SIG-M5 treated with dmso at 0.1 percent for 504 hours (cell line): ENCODE data around the gene LSAMP.

Source experiments
- DNase-seq: peaks from one replicate; lab custom pipeline; 2025; ENCODE audit not compliant: unreplicated experiment; lab: John Stamatoyannopoulos, UW

LSAMP gene

DNA sequence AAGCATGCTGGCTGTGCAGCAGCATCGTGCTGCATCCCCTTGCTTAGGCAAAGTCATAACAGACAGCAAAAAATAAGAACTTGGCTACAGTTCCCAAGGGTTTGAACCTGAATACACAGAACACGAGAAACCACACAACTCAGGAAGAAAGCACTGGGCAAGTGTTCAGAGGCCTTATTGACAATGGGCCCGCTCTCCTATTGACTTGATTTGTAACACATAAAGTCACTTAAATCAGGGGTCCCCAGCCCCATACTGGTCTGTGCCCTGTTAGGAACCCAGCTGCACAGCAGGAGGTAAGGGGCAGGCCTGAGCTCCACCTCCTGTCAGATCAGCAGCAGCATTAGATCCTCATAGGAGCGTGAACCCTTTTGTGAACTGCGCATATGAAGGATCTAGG is 145.1 kb downstream of the LSAMP start:
- DNase-seq, result no peak

DNA sequence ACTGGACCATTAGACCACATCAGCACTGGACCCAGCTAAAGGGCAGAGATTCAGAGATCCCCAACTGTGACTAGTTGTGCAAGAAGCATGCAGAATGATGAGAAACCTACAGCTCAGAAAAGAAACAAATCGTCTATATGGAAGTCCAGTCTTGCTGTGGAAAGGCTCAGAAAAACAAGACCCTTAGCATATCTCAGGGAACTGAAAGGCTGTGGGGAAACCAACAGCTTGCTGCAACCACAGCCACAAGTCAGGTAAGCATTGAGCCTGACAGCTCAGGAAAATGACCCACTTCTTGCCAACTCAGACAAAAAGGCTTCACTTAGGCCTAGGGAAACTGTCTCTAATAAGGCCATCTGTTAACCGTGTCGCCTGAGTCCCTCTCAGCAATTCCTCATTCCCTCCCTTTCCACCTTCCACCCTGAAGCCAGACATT is 145.6 kb downstream of the LSAMP start:
- DNase-seq, result no peak

DNA sequence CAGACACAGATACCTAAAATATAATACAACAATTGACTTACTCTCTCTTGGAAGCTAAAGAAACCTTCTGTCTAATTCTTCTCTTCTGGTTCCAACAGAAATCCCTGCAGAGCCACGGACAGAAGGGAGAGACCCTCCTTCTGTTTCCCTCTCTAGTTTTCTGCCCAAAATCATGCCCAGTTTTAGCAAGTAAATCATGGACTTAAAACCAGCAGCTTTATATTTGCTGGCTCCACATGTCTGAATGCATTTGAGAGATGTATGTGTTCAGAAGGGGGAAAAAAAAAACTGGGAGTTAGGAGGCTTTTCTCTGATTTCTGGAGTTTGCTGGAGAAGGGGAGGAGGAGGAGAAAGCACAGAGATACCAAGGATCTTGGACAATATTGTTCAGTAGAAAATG is 147.1 kb downstream of the LSAMP start:
- no peak for DNase-seq

DNA sequence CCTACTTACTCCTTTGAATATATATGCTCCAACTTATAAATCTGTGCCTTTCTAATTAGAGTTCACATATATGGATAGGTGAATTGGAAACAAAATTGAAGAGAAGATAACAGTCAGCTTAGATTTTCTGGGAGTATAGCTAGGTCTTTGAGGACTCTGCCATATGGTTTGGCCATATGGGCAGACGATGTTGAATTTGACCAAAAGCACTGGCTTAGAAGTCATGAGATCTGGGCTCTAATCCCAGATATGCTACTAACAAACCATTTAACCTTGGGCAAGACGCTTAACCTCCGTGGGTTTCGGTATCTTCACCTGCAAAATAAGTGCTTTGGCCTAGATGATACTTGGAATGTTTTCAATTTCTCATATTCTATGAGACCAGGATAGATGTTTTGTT is 154.1 kb downstream of the LSAMP start:
- no peak for DNase-seq

DNA sequence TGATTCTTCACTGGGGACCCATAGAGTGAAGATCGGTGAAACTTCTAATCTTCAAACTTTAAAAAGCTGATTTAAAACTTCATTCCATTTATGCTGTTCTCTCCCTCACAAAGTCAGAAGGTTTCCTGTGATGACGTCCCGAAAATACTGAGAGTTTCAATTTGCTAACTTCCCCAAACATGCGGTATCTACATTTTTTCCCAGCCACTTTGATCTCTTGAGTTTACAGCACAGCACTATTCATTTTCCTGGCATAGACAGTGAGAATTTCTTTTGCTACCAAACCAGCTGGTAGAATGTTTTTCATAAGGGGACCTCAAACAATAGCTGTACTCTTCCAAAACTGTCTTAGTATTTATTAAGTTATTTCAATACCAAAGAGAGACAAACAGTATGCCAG is 156.8 kb downstream of the LSAMP start:
- no peak for DNase-seq

DNA sequence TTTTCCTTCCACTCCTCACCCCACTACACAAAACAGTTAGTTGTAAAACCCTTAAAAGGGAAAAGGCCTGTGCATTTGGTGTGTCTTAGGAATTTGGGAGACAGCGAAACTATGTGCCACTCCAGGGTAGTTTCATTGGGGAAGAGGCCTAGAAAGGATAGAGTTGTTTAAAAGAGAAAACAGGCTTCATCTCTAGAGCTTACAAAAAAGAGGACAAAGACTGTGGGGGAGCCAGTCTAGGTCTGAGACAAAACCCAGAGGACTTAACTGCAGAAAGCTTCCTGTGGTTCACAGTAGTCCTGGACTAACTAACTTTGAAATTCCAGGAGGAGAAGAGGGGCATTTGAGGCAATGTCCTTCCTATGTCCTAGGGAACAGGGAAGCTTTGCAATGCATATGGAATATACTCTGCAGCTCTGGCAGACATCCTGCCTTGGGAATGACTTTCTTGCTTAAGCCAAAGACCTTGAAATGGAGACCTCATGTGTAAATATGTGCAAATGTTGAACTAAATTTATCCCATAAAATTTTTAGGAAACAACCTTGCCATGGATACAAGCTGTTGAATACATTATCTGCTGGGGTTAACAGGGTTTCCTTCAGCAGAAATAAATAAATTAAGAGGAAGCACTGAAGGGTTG is 159.4 kb downstream of the LSAMP start:
- DNase-seq, result no peak

DNA sequence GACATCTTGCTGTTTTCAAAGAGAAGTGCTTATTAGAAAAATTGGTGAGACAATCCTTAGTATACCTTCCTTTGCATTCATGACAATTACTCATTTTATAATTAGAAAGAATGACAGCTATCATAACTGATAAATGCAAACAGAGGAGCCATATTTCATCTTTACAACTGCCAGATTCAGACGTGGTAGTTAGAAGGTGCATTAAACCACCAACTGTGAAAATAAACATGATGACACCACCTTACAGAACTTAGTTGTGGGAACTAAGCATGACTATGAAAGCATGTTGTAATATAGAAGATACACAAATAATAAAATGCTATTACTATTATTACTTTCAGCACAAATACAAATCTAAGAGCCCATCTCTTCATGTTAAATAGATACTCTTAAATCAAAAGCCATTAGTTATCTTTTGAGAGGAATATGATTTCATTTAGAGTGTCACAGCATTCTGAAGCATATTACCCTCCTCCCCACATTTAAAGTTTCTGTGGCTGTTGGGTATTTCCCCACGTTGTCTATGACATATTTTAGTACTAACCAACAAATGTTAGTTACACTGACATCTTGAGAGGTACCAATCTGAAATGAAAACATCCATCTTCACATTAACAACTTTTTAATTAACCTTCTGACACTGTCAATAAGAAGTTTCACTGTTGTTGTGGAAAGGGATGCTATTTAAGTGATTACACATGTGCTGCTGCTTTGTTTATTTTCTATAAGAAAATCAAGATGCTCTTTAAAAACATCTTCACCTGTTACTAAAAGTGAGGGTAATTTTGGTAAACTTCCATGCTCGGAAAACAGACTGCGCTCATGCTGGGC is 163.8 kb downstream of the LSAMP start:
- DNase-seq, result no peak

DNA sequence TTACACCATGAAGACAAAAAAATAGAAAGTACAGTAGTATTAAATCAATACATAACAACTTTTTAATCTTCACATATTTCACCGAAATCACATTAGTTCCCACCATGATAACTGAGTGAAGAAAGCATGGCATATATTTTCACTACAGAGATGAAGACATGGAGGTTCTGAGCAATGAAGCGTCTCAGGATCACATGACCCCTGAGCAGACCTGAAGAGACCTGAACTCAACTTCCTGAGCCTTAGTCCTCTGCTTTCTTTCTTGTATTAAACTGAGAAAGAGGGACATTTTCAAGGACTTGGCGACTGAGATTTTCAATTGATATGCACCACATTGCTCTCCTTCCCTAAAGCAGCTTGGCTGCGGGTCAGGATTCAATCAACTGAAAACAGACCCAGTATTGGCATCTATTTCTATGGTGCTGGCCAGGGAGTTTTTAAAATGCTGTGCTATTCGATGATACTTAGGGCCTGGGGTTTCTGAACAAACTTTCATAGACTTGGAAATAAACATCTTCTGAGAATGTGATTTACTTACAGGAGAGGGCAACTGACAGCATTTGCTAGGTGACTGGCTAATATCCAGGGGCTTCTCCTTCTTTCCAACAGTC is 165.1 kb downstream of the LSAMP start:
- DNase-seq, result no peak

DNA sequence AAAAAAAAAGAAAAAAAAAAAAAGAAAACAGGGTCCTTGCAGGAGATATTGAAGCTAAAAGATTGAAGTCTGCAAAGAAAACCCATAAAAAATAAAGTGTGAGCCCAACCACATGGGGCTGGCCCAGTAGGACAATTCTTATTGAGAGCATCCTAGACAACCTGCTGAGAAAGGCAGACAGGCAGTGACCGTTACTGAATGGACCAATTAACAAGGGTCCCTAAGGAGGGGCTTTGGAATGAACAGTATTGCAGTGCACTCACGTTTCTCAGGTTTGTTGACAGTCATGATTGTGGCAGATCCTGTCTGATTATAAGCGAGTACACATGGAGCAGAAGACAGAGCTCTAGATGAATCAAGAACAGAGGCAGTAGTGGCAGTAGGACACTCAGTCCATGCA is 168.6 kb downstream of the LSAMP start:
- DNase-seq, result no peak

DNA sequence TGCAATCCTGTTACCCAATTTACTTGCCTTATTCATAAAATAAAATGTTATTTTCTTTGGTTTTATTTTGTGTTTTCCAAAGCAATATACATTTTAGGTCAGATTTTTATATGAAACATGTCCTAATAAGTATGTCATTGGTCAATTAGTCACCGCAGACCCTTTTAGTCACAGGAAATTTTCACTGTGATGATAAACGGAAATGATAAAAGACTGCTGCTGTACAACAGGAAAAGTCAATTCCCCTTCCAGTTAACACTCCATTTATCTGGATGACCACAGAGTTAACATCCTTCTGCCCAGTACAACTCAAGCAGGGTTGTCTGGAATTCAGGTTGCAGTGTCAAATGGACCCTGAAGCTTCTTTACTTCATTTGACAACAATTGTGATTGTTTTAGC is 175.2 kb downstream of the LSAMP start:
- no peak for DNase-seq

DNA sequence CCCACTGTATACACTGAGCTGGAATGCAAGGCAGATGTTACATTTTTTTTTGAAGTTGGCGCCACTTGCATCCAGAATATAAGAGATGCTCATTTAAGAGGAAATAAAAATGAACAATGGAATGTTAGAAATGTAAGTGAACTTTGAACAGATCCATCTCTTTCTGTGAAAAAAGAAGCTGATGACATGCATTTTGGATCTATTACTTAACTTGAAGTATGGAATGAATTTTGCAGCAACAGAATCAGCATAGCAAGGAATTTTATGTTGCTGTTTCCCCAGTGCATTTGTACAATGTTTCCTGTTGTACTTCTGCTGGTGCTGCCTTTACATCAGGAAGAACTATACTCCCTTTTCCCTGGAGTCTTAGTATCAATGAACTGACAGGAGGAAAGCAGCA is 178.2 kb downstream of the LSAMP start:
- DNase-seq, result no peak

DNA sequence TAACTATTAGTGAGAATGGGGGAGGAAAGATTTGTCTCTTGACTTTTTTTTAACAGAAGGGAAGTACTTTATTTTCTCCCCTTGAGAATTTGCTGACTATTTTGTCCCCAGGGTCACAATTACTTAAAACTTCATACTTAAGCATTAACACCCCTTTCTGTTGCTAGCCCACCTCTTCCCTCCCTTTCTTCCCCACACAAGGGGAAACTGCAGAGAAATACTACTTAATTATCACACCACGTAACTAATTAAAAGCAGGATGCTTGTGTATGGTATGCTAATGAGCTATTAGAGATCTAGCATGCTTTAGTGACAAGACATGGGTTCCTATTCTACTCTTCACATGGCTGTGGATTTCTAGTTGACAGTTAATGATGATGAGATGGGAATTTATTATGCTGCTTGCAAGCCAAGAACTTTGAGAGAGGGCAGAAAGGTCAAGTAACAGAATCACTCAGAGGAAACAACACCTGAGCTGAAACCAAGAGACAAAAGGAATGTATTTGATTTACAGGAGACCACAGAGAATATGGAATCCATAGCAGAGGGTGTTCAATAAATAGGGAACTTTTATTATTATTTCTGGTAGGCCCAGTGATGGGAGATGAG is 179.2 kb downstream of the LSAMP start:
- no peak for DNase-seq

DNA sequence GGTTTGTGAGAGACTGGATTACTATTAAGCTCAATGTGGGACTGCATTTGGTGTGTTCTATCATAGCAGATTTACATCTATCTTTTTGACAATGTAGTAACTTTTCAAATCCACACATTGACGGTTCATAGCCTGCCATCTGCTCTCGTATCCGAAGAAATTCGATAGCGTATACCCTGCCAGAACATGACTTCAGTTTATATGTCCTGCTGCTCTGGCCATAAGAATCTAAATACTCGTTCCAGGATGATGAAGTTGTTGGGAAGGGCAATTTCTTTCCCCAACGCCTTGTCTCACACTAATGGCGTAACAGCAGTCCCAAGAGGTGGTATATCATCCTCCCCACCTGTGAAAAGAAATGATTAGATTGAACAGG is 180.0 kb downstream of the LSAMP start:
- DNase-seq, result no peak

DNA sequence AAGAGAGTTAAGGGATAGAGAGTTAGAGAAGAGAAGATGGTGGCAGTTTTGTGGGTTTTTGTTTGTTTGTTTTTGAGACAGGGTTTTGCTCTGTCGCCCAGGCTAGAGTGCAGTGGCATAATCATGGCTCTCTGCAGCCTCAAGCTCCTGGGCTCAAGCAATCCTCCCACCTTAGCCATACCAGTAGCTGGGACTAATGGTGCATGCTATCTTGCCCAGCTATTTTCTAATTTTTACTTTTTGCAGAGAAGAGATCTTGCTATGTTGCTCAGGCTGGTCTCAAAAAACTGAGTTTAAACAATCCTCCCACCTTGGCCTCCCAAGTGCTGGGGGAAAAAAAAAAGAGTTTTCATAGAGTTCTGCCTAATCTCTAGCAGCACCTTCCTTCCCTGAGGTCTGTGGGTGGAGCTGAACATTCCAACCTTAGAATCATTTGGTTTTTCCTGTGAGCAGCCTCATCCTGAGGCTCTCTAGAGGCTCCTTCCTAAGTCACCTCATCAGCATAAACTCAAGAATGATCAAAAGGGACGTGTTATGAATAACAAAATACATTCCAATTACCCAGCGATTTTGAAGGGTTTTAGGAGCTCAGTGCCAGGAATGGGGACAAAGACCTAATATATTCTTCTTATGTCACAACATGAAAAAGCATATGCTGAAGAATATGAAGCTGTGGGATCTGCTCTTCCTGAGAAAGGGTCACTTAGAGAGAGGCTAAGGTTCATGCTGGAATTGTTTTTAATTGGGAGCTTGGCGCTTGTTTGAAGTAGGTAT is 180.6 kb downstream of the LSAMP start:
- DNase-seq, result no peak

DNA sequence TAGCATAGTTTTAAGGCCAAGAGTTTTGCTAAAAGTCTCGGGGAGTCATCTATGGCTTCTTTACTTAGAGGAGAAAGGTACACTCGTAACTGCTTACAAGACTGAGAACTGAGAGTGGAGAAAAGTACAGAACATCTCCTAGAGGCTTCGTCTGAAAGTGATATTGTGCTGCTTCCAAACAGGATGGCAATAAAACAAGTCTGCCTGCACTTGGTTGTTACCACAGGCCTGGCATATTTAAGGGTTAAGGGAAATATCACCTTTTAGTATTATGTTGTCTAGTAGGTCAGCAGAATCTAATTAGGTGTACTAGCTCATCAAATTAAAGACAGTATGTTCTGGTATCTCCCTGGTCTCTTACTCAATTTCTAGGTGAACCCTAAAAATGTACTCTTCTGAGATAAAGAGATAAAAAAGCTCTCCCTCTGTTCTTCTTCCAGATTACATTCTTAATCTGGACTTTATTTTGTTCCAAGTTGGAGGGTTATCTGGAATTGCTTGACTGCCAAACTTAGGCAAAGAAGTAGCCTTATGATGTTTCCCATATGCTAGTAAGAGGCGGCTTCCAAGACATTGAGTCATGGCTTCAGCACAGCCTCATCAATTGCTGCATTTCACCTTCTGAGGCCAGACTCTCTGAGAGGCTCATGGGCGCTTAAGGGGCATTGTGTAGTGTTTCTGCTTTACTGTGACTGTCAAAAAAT is 181.3 kb downstream of the LSAMP start:
- no peak for DNase-seq

DNA sequence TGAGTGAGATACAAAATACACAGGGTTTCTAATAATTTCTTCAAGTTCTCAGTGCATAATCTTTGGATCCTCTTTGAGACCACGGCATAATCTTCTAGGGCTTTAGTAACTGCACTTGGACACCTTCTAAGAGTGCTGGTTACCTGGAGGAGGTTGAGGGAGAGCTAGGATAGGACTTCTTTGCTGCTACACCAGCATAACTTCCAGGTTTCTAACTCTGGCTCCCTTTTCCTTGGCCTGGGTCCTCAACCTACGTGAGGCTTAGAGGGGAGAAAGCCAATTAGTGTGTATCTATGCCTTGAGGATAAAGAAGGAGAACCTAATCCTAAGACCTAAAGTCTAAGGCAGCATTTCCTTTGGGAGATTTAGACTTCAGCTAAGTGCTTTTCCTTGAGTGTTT is 184.8 kb downstream of the LSAMP start:
- no peak for DNase-seq

DNA sequence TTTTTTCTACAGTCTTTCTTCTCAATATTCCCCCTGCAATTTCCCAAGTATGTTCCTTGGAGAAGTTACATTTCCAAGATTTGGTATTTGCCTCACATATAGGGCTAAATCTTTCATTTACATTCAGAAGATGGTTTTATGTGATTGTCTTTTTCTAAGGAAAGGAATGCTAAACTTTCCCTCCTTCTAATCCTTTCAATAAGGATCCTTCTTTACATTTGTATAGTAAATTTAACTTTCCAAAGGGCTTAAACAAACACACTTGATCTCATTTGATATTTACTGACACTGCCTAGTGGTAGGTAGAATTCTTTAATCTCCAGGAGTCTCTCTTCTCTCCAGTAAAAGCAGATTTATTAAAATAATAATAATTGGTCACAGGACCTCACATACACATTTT is 185.3 kb downstream of the LSAMP start:
- no peak for DNase-seq

DNA sequence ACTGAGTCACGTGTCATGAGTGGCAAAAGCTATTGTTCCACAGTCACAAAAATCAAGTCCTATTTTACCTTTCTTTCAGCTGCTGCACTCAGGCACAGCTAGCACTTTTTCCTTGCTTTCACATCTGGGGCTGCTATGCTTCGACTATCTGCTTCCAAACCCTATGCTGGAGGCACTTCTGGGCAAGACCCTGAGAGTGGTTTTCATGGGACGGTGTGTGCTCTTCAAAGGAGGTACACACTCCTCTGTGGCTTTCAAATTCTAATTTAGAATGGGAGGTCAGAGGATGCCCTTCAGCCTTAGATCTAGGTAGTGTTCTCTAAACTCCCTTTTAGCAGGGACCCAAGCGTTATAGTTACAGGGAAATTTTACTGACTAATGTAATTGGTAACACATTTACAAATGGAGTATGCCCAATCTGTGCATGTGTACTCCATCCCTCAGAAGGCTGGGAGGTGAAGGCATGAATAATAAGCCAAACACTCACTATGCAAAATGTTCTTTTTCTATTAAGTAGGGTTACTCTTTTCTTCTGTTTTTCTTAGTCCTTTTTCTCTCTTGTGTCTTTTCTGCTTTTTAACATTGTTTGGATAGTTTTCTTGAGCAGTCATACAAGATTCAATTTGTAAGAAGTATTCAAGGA is 188.3 kb downstream of the LSAMP start:
- DNase-seq, result no peak

DNA sequence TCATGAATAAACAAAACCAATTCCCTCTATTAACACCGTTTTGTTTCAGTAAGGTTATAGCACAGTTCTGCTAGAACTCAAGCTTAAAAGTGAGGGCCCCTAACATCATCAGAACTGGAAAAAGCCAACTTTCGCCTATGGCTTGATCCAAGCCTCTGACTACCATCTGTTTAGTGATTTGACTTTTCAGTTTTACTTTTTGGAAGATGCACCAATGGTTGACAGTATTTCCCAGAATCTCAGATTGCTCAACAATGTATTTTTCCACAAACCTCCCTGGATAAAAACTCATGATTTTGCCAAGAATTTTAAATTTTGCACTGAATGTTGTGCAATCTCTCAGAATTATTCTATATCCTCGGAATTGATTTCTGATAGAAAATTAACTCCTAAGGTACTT is 190.7 kb downstream of the LSAMP start:
- no peak for DNase-seq

DNA sequence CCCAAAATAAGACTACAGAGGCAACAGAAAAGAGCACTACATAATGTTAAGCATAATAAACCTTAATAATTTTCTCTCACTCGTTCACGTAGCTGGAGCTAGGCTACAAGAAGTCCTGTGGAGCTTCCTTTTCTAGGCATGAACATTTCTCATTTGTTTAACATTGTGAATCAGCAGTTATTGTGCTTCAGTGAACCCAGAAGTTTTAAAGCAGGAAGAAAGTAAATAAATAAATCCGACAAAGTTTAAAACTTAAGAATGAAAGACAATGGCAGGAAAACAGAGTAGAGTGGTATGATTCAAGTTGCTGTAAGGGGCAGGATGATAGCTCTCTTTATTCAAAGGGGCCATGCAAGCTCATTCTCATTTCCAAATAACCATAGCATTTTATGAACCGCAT is 191.8 kb downstream of the LSAMP start:
- no peak for DNase-seq
